ENCODE data around the gene TIGD7. TPM values are rescaled to one million over a fixed set of nuclear protein-coding genes. Genes with fewer than 3 reads are reported as not detected.
"Not testable (repeated sequence)": the region's sequence is repeated elsewhere in the genome, so short reads cannot be mapped to it uniquely, and the experiment has no call there.

TIGD7 gene
- total RNA-seq, 1 experiment from 2014 or later, result 11.8 TPM

DNA sequence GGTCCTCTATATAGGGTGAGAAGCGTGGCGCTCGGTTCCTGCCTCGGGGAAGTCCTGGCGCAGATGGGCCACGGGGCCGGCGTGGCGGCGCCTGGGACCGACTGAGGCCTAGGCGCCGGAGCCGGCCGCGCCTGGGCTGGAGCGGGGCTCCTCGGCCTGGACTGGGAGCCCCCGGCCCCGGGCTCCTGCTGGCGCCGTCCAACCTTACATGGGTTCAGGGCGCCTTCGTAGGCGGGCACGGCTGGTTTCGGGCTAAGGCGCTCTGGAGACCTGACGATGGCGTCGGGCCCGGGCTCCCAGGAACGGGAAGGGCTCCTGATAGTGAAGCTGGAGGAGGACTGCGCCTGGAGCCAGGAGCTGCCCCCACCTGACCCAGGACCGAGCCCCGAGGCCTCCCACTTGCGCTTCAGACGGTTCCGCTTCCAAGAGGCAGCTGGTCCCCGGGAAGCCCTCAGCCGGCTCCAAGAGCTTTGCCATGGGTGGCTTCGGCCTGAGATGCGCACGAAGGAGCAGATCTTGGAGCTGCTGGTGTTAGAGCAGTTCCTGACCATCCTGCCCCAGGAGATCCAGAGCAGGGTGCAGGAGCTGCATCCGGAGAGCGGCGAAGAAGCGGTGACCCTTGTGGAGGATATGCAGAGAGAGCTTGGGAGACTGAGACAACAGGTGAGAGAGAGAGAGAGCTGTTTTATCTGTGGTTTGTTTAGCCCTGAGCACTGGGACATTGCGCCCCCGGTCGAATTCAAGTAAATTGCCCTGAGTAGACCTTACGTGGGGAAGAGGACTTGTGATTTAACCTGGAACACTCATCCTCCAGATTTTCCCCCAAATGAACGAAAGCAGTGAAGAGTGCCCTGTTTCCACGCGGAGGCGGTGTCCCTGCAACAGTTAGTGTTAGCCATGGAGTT is 21.4 kb downstream of the TIGD7 start:
- in situ Hi-C loops (cut with HindIII; ENCODE audit: low sequenced_read_pairs), result no loop called here
- DNase-seq (ENCODE audit: low spot score), result no peak

- DNase-seq (ENCODE audit: low spot score), result peak; percentile 99
- in situ Hi-C loops (cut with HindIII; ENCODE audit: low sequenced_read_pairs), result no loop called here
These were observed 22.3 kb downstream of the TIGD7 start, which contains the start of gene ZNF263 for GRCh38 chr16:3282730-3283542. ZNF263 (plus strand) TSS chr16:3283491; CDS start chr16:3283819, 328 bp downstream.

DNA sequence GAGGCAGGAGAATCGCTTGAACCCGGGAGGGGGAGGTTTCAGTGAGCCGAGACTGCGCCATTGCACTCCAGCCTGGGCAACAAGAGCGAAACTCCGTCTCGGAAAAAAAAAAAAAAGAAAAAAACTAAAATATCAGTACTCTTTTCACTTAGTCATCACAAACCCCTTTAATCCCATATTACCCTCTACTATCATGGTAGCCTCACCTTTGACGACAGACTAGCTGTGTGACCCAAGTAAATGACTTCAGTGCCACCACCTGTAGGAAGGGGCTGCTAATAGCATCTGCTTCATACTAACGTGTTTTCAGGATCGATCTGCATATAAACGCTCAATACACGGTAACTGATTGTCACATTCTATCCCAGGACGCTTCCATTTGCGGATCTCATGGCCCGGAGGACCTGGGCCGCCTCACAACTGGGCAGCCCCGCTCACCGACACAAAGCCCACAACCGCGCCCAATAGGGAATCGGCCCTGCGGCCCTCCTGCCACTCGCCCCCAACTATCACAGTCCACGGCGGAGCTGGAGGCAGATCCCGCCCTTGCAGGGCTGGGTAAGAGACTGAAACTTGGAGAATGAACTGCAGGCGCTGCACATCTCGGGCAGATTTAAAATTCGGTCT is 23.0 kb downstream of the TIGD7 start:
- in situ Hi-C loops (cut with HindIII; ENCODE audit: low sequenced_read_pairs), result no loop called here
- DNase-seq (ENCODE audit: low spot score), result no peak

DNA sequence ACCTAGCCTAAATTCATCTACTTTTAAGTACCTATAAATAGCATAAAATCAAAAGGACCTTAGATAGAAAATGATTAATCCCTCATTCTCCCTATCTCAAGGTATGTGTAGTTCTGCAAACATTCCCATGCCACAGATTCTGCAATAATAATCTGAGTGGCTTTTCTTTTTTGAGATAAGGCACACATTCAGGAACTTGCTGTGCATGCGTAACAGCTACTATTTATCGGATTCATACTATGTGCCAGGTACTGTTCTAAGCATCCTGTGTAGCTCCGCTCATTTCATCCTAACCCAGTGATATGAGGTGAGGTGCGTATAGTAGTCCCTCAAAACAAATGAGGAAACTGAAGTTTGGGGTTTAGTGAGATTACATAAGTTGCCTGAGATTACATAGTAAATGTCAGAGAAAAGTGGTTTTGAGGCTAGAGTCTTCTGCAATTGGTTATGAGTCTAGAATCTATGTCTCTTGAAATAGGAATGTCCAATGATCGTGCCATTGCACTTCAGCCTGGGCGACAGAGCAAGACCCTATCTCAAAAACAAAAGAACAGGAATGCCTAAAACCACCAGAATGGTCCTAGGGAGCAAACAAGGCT is 23.9 kb downstream of the TIGD7 start:
- in situ Hi-C loops (cut with HindIII; ENCODE audit: low sequenced_read_pairs), result no loop called here
- DNase-seq (ENCODE audit: low spot score), result no peak

GRCh38 chr16:3276679-3277078 is 28.6 kb downstream of the TIGD7 start:
- no peak for DNase-seq (ENCODE audit: low spot score)
- in situ Hi-C loops (cut with HindIII; ENCODE audit: low sequenced_read_pairs), result no loop called here

DNA sequence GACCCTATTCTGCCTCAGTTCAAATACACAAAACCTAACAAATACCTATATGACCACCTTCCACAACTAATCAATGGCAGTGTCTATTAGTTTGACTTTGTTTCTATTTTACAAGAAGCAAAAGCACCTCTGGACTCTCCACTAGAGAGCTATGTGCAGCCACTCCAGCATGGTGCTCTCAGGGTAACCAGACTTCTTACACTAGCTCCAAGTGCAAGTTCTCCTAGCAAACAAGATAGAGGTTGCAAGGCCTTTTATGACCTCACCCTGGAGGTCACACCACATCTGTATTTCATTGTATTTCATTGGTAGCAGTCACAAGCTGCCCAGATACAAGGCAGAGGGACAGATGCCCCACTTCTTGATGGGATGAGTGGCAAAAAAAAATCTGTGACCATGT is 30.3 kb downstream of the TIGD7 start:
- no peak for DNase-seq (ENCODE audit: low spot score)
- in situ Hi-C loops (cut with HindIII; ENCODE audit: low sequenced_read_pairs), result no loop called here

- in situ Hi-C loops (cut with HindIII; ENCODE audit: low sequenced_read_pairs), result no loop called here
- DNase-seq (ENCODE audit: low spot score), result no peak
These were observed 30.7 kb downstream of the TIGD7 start for GRCh38 chr16:3274490-3274889.

DNA sequence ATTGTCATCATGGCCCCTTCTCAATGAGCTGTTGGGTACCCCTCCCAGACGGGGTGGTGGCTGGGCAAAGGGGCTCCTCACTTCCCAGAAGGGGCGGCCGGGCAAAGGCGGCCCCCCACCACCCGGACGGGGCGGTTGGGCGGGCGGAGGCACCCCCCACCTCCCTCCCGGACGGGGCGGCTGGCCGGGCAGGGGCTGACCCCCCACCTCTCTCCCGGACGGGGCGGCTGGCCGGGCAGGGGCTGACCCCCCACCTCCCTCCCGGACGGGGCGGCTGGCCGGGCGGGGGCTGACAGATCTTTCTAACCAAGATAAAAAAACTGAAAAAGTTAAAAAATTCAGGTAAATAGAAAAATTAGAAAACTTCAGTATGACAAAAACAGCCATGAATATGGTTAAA is 33.9 kb downstream of the TIGD7 start:
- DNase-seq (ENCODE audit: low spot score); in situ Hi-C loops (cut with HindIII; ENCODE audit: low sequenced_read_pairs): not testable (repeated sequence)

GRCh38 chr16:3270718-3271117 is 34.5 kb downstream of the TIGD7 start:
- in situ Hi-C loops (cut with HindIII; ENCODE audit: low sequenced_read_pairs); DNase-seq (ENCODE audit: low spot score): not testable (repeated sequence)

DNA sequence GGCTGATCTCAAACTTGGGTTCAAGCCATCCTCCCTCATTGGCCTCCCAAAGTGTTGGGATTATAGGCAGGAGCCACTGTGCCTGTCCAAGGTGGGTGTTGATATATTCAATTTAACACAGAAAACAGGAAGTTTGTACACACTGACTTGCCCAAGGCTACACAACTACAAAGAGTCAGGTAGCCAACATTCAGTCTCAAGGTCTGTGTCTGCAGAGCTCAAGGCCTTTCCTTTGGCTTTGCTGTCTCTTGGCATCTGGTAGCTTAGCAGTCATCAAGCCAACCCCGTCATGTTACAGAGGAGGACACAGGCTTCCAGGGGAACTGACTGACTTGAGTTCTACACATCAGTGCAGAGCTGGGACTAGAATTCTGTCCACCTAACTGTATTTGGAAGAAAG is 36.9 kb downstream of the TIGD7 start:
- in situ Hi-C loops (cut with HindIII; ENCODE audit: low sequenced_read_pairs), result no loop called here
- DNase-seq (ENCODE audit: low spot score), result no peak

- in situ Hi-C loops (cut with HindIII; ENCODE audit: low sequenced_read_pairs), result no loop called here
- peak; percentile 23 for DNase-seq (ENCODE audit: low spot score)
These were observed 38.2 kb downstream of the TIGD7 start for GRCh38 chr16:3266873-3267537.

DNA sequence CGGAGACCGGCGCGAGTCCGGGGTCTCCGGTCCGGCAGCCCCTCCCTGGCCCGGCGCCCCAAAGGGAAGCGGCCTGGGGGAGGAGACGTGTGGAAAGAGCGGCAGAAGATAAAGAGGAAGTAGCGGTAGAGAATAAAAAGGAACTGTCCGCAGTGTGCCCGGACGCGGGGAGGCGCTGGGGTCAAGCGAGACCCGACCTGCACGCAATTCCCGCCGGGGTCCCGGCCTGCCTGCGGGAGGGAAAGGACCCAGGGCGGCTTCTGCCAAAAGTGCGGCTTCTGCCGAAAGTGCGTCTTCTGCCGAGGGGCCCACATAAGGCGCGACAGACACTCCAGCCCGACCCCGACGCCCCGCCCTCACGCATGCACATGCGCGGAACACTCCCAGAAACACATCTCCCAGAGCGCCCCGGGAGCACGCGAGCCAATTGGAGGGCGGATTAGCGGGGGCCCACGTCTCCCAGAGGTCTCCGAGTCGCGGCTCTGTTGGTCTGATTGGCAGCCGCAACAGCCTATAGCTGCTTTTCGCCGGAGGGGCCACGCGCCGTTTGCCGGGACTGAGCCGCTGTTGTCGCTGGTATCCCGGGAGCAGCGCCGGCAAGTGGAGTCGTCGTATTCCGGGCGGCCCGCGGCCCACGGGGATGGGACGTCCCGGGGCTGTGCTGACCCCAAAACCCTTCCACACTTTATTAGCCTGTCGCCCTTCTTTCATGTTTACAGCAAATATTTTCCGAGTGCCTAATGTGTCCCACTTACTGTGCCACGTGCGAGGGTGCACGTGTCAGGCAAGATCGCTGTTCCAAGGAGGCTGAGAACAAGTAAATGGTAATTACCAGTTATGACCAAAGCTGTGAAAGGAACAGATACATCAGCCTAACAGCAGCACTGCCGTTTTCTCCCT is 40.8 kb downstream of the TIGD7 start:
- in situ Hi-C loops (cut with HindIII; ENCODE audit: low sequenced_read_pairs), result no loop called here
- peak; percentile 98 for DNase-seq (ENCODE audit: low spot score)

DNA sequence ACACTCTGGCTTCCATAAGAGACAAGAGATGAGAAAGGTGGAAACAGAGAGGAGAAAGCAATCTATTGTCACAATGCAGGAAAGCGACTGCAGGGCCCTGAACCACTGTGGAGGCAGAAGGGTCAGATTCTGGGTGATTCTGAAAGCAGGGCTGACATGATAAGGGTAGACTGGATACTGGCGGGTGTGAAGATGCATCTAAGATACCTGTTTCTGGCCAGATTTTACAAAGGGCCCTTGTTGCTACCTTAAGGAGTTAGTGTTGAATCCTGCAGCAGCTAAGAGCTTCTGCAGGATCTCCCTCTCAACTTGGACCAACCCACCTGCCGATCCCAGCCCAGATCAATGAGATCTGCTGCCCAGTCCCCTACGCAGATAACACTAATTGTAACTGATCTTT is 42.7 kb downstream of the TIGD7 start:
- DNase-seq (ENCODE audit: low spot score), result no peak
- in situ Hi-C loops (cut with HindIII; ENCODE audit: low sequenced_read_pairs), result no loop called here

DNA sequence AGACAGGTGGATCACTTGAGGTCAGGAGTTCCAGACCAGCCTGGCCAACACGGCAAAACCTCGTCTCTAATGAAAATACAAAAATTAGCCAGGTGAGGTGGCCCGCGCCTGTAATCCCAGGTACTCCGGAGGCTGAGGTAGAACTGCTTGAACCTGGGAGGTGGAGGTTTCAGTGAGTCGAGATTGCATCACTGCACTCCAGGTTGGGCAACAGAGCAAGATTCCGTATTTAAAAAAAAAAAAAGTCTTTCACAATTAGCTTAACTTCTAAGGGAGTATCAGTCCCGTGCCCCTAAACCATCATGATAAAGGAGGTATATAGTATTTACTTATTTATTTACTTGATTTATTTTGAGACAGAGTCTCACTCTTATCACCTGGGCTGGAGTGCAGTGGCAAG is 45.4 kb downstream of the TIGD7 start:
- in situ Hi-C loops (cut with HindIII; ENCODE audit: low sequenced_read_pairs), result no loop called here

DNA sequence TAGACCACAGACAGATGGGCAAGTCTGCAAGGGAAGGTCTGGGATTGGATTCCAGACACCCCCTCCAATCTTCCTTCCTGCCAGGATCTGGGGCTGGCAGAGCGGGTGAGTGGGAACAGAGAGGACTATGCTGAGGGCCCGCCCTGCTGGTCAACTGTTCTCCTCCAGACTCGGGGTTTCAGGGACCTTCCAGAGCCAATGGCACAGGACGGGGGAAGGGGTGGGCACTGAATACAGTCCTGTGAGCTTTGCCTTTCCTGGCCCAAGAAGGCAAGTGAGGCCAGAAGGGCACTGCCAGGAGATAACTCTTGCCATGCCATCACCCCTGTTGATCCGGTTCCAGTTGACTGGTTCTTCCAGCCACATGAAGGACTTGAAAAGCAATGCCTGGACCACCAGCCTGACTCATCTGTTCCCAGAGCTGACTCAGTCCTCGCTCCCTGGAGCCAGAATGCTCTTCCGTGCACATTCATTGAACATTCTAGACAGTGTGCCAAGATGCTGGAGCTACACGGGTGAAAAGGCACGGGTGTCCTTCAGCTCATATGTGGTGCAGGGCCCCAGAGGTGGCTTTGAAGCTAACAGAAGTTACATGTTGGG is 48.3 kb downstream of the TIGD7 start:
- in situ Hi-C loops (cut with HindIII; ENCODE audit: low sequenced_read_pairs), result no loop called here
- DNase-seq (ENCODE audit: low spot score), result no peak

More for the DNA sequence above, 45.4 kb downstream of the TIGD7 start:
- no peak for DNase-seq (ENCODE audit: low spot score)

GRCh38 chr16:3256146-3256865 is 48.9 kb downstream of the TIGD7 start, which contains the start of gene MEFV:
MEFV (minus strand) TSS chr16:3256633; CDS start chr16:3256587, 46 bp downstream.
- no peak for DNase-seq (ENCODE audit: low spot score)
- in situ Hi-C loops (cut with HindIII; ENCODE audit: low sequenced_read_pairs), result no loop called here

DNA sequence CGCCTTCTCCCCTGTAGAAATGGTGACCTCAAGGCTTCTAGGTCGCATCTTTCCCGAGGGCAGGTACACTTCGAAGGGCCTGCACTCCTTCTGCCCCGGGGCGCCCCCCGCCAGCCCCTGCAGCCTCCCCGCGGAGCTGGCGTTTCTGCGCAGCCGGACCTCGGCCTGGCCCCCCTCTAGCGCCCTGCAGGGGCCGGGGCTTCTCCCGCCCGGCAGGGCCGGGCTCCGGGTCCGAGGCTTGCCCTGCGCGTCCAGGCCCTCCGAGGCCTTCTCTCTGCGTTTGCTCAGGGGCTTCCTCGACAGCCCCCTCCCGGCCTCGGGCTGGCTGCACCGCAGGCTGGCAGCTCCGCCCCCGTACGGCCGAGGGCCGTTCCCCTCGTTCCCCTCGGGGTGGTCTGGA is 50.9 kb downstream of the TIGD7 start:
- no peak for DNase-seq (ENCODE audit: low spot score)
- in situ Hi-C loops (cut with HindIII; ENCODE audit: low sequenced_read_pairs), result no loop called here
